Tibial nerve (tissue), 4 donors: ENCODE data around the gene PLCB1. TPM values are rescaled to one million over a fixed set of nuclear protein-coding genes. Genes with fewer than 3 reads are reported as not detected.
A peak's percentile ranks its signal among the peaks of the same experiment; 100 is the strongest.

Experiments used
- DNase-seq, 2 donors: peaks; one replicate each; pipeline ENCODE4 v3.0.0-alpha.2; 2019; ENCODE audit warnings: low spot score in 2 of 2
- H3K27ac ChIP-seq, 4 donors: fragments of 200-600 bp; sonication (generic) in 3 of 4; one replicate each; pipeline ENCODE4 v1.5.1; 2017 to 2019; ENCODE audit warnings: mild to moderate bottlenecking in 1 of 4
- H3K27me3 ChIP-seq, 2 donors: fragments of 200-600 bp; sonication (generic) in 1 of 2; one replicate each; pipeline versions ENCODE4 v1.5.1 to v1.6.0; 2017 to 2019
- H3K36me3 ChIP-seq, 3 donors: fragments of 200-600 bp; sonication (generic); one replicate each; pipeline ENCODE4 v1.5.1; 2018 to 2019
- H3K4me1 ChIP-seq, 4 donors: fragments of 200-600 bp; sonication (generic) in 3 of 4; one replicate each; pipeline ENCODE4 v1.5.1; 2017 to 2019
- H3K4me3 ChIP-seq, 4 donors: fragments of 200-600 bp; sonication (generic) in 3 of 4; one replicate each; pipeline ENCODE4 v1.5.1; 2017 to 2019; ENCODE audit warnings: mild to moderate bottlenecking in 1 of 4, moderate library complexity in 1 of 4
- H3K9me3 ChIP-seq, 4 donors: fragments of 200-600 bp; sonication (generic) in 3 of 4; one replicate each; pipeline ENCODE4 v1.5.1; 2017 to 2019
- CTCF ChIP-seq, 5 experiments: fragments of 200-600 bp in 3 of 5; fragments of 450-650 bp in 2 of 5; sonication (generic) in 3 of 5; IDR thresholded peaks; one replicate each; pipeline ENCODE4 v1.5.1; 2016 to 2019; ENCODE audit warnings: antibody characterized with exemption in 5 of 5, mild to moderate bottlenecking in 3 of 5, moderate library complexity in 2 of 5
- EP300 ChIP-seq, 2 donors: sonication (generic); formaldehyde crosslinking; IDR thresholded peaks; one replicate each; pipeline ENCODE4 v1.6.1; 2017; ENCODE audit warnings: antibody characterized with exemption in 2 of 2, mild to moderate bottlenecking in 1 of 2
- POLR2A ChIP-seq, 2 donors: fragments of 450-650 bp; IDR thresholded peaks; one replicate each; pipeline ENCODE4 v1.6.1; 2017; ENCODE audit warnings: antibody characterized with exemption in 2 of 2, mild to moderate bottlenecking in 2 of 2, moderate library complexity in 2 of 2
- WGBS, 2 donors: methylation state at CpG; one replicate each; pipeline ENCODE4 v1.1.5; 2018; 5-methylcytosine and 5-hydroxymethylcytosine counted together
- total RNA-seq, 4 donors: library from RNA; depleted of rRNA; stranded (reverse); fragments of >200 nt; gene quantifications; one replicate each; pipeline ENCODE4 v1.1.0, GENCODE V29; 2016

Gene PLCB1
- total RNA-seq, 4 donors from 2014 or later = 34.7 to 52.8 (median 39.2) TPM

GRCh38 chr20:8128291-8129060 lies 3.6 kb upstream of the PLCB1 start:
- no peak for TF ChIP-seq CTCF (IDR thresholded peaks at IDR 0.05)
- no peak for TF ChIP-seq EP300 (IDR thresholded peaks at IDR 0.05)
- no peak for TF ChIP-seq POLR2A (IDR thresholded peaks at IDR 0.05)
- Histone ChIP-seq H3K9me3 (no peaks in the 10 kb centered on the region), H3K4me1 (peaks cover 0 to 26% (median 4%) of the 10 kb centered on the region in 4 donors), H3K4me3 (no peak overlapping the region), H3K36me3 (no peaks in the 10 kb centered on the region), H3K27ac (no peak overlapping the region), H3K27me3 (no peaks in the 10 kb centered on the region)
- no peak for DNase-seq
- 53 to 60% methylated on average over 5 of the region's 5 CpGs for WGBS, 2 donors

GRCh38 chr20:8129211-8129976 lies 2.7 kb upstream of the PLCB1 start:
- no peaks in the 10 kb centered on the region for H3K36me3 ChIP-seq
- H3K27me3 ChIP-seq = no peaks in the 10 kb centered on the region
- WGBS, 2 donors = 77 to 79% methylated on average over 6 of the region's 6 CpGs
- TF ChIP-seq CTCF (IDR thresholded peaks at IDR 0.05) (no peak), POLR2A (IDR thresholded peaks at IDR 0.05) (no peak), EP300 (IDR thresholded peaks at IDR 0.05) (no peak)
- peaks cover 0 to 35% (median 4%) of the 10 kb centered on the region in 4 donors for H3K4me1 ChIP-seq
- no peak overlapping the region for H3K27ac ChIP-seq
- H3K9me3 ChIP-seq = no peaks in the 10 kb centered on the region
- no peak for DNase-seq
- H3K4me3 ChIP-seq = no peak overlapping the region

GRCh38 chr20:8130840-8131526 lies 1.1 kb upstream of the PLCB1 start:
- H3K27me3 ChIP-seq = no peaks in the 10 kb centered on the region
- TF ChIP-seq EP300 (IDR thresholded peaks at IDR 0.05) (no peak), POLR2A (IDR thresholded peaks at IDR 0.05) (no peak), CTCF (IDR thresholded peaks at IDR 0.05) (no peak)
- 82 to 83% methylated on average over 8 of the region's 8 CpGs for WGBS, 2 donors
- H3K27ac ChIP-seq = peak overlapping the region in 2 of 4 donors; percentile 63 to 92
- no peaks in the 10 kb centered on the region for H3K36me3 ChIP-seq
- no peaks in the 10 kb centered on the region for H3K9me3 ChIP-seq
- DNase-seq = no peak
- peak overlapping the region in 3 of 4 donors; percentile 69 to 75 (median 71) for H3K4me3 ChIP-seq
- H3K4me1 ChIP-seq = peaks cover 0 to 40% (median 4%) of the 10 kb centered on the region in 4 donors

GRCh38 chr20:8132484-8133309 lies 631 bp downstream of the PLCB1 start:
- Histone ChIP-seq H3K9me3 (no peaks in the 10 kb centered on the region), H3K4me1 (peaks cover 0 to 34% (median 4%) of the 10 kb centered on the region in 4 donors), H3K4me3 (peak overlapping the region; percentile 69 to 76 (median 73)), H3K36me3 (no peaks in the 10 kb centered on the region), H3K27me3 (no peaks in the 10 kb centered on the region), H3K27ac (peak overlapping the region; percentile 63 to 92 (median 80))
- DNase-seq = peak; percentile 14 to 29
- TF ChIP-seq CTCF (IDR thresholded peaks at IDR 0.05) = no peak
- WGBS, 2 donors = 4 to 14% methylated on average over 13 to 41 of the region's 68 CpGs
